Activated naive CD4-positive, alpha-beta T cell treated with anti-CD3 and anti-CD28 coated beads, Interleukin-2, amount 10 ng/mL, durations not matched to agents 5 hours and 36 hours (primary cell): ENCODE results near the gene HPCAL1. TPM values are rescaled to one million over a fixed set of nuclear protein-coding genes. Genes with fewer than 3 reads are reported as not detected.

Experiments
- total RNA-seq, 2 experiments: library from RNA; stranded (reverse); gene quantifications; one replicate each; pipeline ENCODE4 v1.2.3, GENCODE V29; 2021

The HPCAL1 gene
- total RNA-seq = 10 to 100 TPM; 74.1 to 77.8 TPM

DNA sequence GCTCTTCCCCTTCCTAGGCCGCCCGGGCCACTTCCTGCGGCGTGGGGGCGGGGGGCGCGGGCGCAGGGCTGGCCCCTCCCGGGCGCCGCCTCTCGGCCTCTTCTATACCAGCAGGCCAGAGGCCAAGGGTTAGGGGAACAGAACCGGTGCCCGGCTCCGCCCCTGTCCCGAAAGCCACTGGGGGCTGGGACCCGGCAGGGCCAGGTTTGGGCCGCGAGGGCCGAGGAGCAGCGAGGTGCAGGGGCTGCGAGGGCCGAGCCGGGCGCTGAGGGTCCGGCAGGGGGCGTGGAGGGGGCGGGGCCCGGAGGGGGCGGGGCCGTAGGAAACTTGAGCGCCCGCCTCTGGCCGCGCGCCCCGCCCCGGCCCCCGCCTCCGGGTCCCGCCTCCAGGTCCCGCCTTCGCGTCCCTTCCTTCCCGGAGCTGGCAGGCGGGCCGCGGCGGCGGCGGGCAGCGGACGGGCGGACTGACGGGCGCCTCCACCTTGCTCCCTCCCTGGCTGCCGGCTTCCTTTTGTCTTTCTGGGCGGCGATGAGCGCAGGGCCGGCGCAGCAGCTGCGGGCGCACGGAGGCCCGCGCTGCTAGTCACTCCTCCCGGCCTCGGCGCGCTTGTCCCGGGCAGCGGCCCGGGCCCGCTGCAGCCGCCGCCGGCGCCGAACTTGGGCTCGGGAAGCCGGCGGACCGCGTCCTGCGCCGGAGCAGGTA, at the start of gene HPCAL1:
TSS of gene HPCAL1 (plus strand) at position 426 of the 702 bp plus-strand sequence. CDS start 116,854 bp downstream, outside the sequence.

DNA sequence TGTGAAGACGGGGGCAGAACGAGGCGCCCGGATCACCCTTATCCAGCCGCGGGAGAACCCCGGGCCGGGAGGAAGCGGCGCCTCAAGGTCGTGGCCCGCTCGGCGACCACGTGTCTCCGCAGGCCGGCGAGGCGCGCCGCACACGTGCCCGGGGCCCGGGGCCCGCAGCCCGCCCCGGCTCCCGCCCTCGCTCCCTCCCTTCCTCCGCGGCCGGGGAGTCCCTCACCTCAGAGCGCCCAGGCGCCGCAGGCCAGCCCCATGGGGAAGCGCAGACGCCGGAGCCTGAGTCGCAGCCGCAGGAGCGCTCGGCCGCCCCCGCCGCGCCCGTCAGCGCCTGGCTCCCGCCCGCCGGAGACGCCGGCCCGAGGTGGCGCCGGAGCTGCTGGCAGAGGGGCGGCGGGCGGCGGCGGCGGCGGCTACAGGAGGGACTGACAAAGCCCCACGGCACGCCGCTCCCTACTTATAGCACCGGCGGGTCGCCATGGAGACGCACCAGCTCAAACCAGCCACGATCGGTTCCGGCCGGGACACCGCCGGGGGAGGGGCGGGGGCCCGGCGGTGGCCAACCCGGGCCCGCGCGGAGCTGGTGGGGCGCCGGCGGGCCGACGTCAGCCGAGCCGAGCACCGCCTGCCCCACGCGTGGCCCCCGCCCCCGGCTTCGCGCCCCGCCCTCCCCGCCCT, 145.3 kb downstream of the HPCAL1 start, which contains the start of gene ODC1:
TSS of gene ODC1 (minus strand) at position 433 of the 681 bp plus-strand sequence. CDS start 3,295 bp downstream, outside the sequence.

Other genes starting within 250 kb of the HPCAL1 start
- gene CYS1, start 222.5 kb upstream of the HPCAL1 start, total RNA-seq = under 1 TPM; 0.28 to 0.55 TPM
- gene RRM2, start 180.2 kb upstream of the HPCAL1 start, total RNA-seq = 100 to 1,000 TPM; 332 to 342 TPM
- 10 to 100 TPM; 36.7 to 39.6 TPM for gene ODC1, start 145.4 kb downstream of the HPCAL1 start, total RNA-seq